GF-D8 (cell line): ENCODE results near the gene CLASRP.
A peak's percentile ranks its signal among the peaks of the same experiment; 100 is the strongest.
"Not testable (repeated sequence)": the region's sequence is repeated elsewhere in the genome, so short reads cannot be mapped to it uniquely, and the experiment has no call there.

Experiments used
- DNase-seq: peaks from one replicate; lab custom pipeline; 2025; lab: John Stamatoyannopoulos, UW

The CLASRP gene

DNA sequence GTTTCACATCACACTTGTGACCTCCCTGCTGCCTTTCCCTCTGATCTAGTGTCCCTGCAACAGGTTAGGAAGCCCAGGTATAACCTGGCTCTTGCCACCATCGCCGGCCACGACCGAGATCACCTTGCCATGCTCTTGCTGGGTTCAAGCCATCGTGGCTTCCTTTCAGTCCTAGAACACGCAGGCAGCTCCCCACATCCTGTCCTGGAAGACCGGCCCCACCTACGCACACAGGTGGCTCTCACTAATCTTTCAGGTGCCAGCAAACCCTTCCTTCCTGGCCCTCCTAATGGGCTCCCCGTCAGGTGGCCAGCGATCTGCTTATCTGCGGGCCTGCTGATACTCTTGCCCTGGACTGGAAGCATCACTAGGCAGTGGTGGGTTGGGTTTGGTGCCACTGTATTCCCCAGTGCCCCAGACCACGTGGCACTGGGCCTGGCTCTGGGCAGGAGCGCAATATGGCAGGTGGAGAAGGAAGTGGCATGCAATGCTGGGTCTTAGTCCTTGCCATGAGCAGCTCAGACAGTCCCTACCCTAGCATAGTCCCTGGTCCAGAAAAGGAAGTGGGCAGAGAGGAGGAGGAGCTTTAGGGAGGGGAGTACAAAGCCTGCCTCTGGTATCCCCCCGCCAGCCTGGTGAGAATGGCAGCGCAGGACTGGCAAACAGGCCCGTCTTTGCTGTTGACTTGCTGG, 66.0 kb downstream of the CLASRP start:
- DNase-seq = no peak

DNA sequence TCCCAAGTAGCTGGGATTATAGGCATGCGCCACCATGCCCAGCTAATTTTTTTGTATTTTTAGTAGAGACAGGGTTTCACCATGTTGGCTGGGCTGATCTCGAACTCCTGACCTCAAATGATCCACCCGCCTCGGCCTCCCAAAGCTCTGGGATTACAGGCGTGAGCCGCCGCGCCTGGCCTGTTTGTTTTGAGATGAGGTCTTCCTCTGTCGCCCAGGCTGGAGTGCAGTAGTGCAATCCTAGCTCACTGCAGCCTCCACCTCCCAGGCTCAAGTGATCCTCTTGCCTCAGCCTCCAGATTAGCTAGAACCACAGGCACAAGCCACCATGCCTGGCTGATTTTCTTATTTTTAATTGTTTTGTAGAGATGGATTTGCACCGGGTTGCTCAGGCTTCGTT, 67.5 kb downstream of the CLASRP start:
- DNase-seq = not testable (repeated sequence)

DNA sequence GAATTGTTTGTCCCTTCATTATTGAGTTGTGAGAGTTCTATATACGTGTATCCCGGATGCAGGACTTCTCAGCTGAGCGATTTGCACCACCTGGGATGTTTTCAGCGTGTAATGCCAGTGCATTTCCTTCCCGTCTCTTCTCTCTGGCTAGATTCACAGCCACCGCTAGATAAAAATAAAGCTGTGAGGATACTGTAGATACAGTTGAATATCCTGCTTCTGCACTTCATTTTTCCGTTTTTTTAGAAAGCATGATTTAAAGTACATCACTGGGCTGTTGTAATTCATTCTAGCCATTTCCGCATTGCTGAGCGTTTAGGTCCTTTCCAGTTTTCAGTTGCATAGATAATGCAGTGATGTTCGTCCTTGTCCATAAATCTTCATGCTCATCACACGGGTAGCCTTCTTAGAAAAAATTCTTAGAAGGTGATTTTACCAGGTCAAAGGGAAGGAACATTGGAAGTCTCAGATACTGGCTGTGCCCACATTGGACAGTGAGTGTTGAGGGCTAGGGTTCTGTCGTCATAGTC, 68.8 kb downstream of the CLASRP start:
- DNase-seq = no peak

DNA sequence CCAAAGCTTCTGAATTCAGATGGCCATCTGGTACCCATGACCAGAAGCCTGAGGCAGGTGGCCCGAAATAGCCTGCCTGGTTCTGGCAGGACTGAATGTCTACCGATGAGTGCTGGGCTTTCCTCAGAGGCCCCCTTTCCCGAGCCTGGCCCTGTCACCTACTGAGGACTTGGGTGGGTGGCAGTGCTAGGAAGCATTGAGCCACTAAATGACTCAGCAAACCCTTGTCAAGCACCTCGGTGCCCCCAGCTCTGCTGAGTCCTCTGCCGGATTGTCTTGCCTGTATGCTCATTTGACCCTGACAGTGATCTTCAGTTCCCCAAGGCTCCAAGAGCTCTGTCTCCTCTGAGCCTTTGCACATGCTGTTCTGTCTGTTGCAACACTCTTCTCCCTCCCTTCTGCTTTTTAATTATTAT, 72.0 kb downstream of the CLASRP start:
- no peak for DNase-seq

DNA sequence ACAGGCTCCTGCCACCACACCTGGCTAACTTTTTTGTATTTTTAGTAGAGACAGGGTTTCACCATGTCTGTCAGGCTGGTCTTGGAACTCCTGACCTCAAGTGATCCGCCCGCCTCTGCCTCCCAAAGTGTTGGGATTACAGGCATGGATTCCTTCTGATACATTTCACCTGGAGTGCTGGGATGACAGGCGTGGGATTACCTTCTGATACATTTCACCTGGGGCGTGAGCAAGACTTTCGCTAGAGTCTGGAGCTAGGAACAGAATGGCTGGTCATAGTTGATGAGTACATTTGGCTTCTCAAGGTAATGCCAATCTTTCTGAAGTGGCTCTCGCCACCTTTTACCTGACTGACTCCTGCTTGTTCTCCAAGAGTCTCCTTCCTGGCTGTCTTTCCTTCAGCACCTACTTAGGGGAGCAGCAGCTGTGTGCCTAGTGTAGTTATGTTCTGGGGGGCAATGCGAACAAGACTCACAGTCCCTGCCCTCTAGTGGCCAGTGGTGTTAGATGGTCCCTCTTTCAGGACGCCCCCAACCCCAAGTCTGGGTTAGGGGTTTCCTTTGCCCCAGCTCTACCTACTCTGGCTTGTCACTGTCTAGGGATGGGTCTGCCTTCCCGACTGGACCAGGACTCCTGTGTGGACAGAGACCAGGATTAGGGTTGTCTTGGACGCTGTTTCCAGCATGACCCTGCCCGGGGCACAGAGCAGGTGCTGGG, 73.4 kb downstream of the CLASRP start:
- no peak for DNase-seq

DNA sequence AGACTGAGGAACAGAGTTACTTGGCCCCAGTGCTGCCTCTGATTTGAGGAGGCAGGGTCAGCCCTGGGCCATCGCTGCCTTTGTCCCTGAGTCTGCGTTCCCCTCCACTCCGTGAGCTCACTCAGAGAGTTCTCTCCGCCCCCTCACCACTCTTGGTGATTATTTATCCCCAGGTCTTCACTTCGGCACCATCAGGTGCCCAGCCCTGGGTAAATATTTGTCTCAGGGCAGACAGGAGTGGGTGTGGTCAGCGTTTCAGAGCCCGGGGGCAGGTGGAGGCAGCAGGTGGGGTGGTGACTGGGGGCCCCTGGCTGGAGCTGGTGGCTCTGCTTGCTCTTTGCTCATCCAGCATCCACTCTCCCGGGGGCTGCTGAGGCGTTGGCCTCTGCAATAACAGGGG, 74.8 kb downstream of the CLASRP start:
- DNase-seq = no peak

DNA sequence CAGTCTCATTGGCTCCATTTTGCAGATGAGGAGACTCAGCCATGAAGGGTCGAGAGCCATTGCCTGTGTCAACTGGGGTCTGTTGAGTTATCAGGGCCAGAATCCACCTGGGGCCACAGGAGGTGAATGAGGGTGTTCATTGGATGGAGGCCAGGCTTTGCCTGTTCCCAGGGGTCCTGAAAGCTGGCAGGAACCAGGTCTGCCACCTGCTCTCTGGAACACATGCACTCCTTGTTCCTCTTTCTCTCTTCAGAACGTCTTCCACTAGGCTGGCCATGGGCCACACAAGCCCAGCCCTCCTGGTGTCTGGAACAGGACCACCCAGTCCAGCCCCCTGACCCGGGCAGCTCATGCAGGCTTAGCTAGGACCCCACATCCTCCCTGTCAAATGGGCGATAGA, 75.3 kb downstream of the CLASRP start:
- DNase-seq = no peak

DNA sequence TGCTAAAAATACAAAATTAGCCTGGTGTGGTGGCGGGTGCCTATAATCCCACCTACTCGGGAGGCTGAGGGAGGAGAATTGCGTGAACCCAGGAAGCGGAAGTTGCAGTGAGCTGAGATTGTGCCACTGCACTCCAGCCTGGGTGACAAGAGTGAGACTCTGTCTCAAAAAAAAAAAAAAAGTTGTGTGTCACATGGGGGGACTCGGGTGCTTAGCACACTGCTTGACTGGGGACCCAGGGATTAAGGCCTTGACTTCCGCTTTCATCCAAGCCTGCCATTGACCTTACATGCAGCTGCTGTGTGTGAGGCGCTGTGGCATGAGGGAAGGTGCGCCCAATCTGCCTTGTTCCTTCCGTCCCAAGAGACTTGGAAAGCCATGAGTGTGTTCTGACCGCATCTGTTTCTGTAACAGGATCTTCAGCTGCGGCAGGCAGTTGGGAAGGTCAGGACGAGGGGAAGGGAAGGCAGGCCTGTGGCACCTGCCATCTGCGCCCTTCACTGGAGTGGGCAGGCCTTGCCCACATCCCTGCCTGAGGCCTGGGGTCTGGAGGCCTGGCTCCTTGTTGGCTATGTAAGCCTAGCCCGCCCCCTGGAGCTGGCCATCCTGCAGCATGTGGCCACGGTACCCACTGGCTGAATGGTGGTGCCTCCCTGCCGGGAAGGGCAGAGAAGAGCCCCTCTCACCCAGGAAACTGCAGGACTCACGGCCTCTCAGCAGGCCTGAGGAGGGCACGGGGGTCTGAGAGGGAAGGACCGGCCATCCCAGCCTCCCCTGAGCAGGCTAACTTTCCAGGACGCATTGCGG, 77.2 kb downstream of the CLASRP start:
- DNase-seq = peak; percentile 65

DNA sequence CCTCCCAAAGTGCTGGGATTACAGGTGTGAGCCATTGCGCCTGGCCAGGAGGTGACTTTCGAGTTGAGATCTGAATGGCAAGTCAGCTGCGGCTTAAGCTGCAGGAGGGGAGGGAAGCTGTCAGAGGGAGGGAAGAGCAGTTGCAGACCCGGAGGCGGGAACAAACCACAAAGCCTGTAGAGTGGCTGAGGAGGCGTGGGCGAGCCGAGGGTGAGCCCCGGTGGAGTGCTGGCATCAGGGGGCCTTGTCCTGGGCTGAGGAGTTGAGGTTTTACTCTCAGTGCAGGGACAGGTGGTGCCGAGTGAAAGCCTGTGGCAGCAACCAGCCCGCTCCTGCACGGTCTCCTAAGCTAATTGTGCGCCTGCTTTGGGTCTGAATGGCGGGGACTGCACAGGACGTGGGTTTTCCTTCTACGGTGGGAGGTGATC, 78.3 kb downstream of the CLASRP start:
- peak; percentile 85 for DNase-seq

DNA sequence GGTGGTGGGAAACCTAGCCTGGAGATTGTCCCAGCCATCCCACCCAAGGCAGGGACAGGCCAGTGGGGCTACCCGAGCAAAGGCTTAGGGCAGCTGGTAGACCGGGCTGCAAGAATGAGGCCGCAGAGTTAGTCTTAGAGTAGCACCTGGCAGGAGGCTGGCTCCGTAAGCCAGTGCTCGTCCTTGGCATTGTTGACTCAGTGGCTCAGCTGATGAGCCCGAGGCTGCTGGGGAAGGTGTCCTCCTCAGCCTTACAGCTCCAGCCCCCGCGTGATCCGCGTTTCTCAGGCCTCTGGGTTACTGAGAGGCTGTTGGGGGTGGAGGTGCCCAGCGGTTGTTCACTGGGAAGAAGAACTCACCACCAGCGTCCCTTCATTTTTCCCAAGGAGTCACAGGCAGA, 78.8 kb downstream of the CLASRP start:
- DNase-seq = no peak

DNA sequence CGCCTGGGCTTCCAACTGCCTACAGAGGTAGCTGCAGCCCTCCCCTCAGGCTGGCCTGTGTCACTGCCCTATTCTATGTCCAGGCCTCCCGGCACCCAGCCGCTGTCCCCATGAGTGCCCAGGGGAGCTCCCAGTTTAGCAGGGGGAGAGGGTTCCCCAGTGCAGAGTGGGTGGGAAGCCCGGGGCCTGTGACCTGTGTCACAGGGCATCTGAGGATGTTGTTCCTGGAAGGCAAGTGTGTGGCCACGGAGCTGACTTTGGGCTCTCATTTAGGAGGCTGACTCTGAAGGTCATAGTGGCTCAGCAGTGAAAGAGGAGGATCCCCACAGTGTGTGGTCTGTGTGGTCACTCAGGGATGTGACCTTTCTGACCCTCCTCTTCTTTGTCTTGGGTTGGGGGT, 79.3 kb downstream of the CLASRP start:
- no peak for DNase-seq

DNA sequence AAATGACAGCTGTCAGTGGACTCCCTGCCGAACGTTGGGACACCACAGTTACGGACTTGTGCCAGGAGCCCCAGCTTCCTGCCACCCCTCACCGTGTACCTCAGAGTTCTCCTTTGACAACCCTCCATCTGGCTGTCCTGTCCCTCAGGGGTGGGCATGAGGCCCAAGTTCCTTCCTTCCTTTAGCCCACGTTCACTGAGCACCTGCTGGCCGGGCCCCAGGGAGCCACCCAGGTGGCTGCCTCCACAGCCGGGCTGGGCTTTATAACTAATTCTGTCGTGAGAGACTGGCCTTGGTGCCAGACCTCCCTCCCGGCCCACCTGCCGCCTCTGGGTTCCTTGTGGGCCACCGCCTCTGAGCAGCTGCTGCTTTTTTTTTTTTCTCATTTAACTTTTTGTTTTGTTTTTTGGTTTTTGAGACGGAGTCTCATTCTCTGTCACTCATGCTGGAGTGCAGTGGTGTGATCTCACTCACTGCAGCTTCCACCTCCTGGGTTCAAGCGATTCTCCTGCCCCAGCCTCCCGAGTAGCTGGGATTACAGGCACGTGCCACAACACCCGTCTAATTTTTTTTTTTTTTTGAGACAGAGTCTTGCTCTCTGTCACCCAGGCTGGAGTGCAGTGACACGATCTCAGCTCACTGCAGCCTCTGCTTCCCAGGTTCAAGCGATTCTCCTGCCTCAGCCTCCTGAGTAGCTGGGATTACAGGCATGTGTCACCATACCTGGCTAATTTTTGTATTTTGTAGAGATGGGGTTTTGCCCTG, 79.9 kb downstream of the CLASRP start:
- peak; percentile 37 for DNase-seq

DNA sequence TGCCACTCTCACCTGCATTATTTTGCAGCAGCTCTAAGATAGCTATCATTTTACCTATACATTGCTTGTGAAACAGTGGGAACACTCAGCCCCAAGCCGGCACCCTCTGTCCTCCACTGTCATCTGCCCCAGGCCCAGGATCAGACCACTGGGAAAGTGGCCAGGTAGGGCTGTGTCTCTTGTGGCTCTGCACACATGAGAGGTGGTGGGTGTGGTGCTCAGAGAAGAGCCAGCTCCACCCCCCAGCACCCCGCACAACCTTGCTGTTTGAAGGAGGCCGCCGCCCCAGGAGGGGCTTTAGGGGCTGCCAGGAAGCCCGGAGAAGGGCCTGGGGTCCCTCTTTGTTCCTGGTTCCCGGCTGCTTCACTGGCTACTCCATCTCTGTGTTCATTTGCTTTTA, 80.7 kb downstream of the CLASRP start:
- DNase-seq = no peak
